Measurements from ENCODE around the gene TK1. TPM values are rescaled to one million over a fixed set of nuclear protein-coding genes. Genes with fewer than 3 reads are reported as not detected.

The TK1 gene
- total RNA-seq, 2 experiments from 2014 or later, result 145 to 164 TPM

Other genes starting within 250 kb of the TK1 start
- 10 to 100 TPM; 24.9 to 39.3 TPM for gene TNRC6C, start 228.3 kb downstream of the TK1 start, total RNA-seq
- 100 to 1,000 TPM; 347 to 431 TPM for gene TMC6, start 58.3 kb downstream of the TK1 start, total RNA-seq
- gene TMC8, start 56.3 kb downstream of the TK1 start, total RNA-seq, result 100 to 1,000 TPM; 251 to 292 TPM
- gene C17orf99, start 40.7 kb downstream of the TK1 start, total RNA-seq, result not detected
- 10 to 100 TPM; 41.2 to 80.3 TPM for gene SYNGR2, start 18.5 kb downstream of the TK1 start, total RNA-seq
- gene AFMID, start 310 bp upstream of the TK1 start, total RNA-seq, result 10 to 100 TPM; 17.1 to 24.2 TPM
- gene BIRC5, start 27.2 kb upstream of the TK1 start, total RNA-seq, result 10 to 100 TPM; 87.7 to 93.0 TPM
- gene TMEM235, start 44.6 kb upstream of the TK1 start, total RNA-seq, result not detected
- gene SOCS3, start 173.0 kb upstream of the TK1 start, total RNA-seq, result 10 to 100 TPM in 1 of 2 experiments, 1 to 10 TPM in 1; 9.9 to 21.3 TPM
- gene PGS1, start 191.6 kb upstream of the TK1 start, total RNA-seq, result 10 to 100 TPM; 52.2 to 70.2 TPM

Measured in activated CD8-positive, alpha-beta memory T cell treated with anti-CD3 and anti-CD28 coated beads, Interleukin-2, amount 10 ng/mL, durations not matched to agents 7 days and 5 days (primary cell).